Brain microvascular endothelial cell (primary cell): ENCODE measurements around the gene DDOST.

Source experiments
- DNase-seq: peaks from one replicate; pipeline ENCODE4 v3.0.0-alpha.2; 2020
- H3K27ac ChIP-seq: fragments of 250-450 bp; sonication (Bioruptor Pico); 2 replicates; pipeline ENCODE4 v1.5.1; 2020; ENCODE audit warnings: mild to moderate bottlenecking, moderate library complexity
- H3K27me3 ChIP-seq: fragments of 250-450 bp; sonication (Bioruptor Pico); replicated peaks from 2 replicates; pipeline ENCODE4 v1.5.1; 2020; ENCODE audit warnings: mild to moderate bottlenecking
- H3K36me3 ChIP-seq: fragments of 250-450 bp; sonication (Bioruptor Pico); replicated peaks from 2 replicates; pipeline ENCODE4 v1.5.1; 2020; ENCODE audit warnings: mild to moderate bottlenecking
- H3K4me3 ChIP-seq: 2 replicates; pipeline ENCODE4 v1.5.1; 2011; ENCODE audit warnings: low read depth, mild to moderate bottlenecking, control low read depth, low read length, moderate library complexity
- CTCF ChIP-seq: IDR thresholded peaks from 2 replicates; pipeline ENCODE4 v1.5.1; 2011; ENCODE audit warnings: low read depth, mild to moderate bottlenecking, moderate library complexity, low read length, control low read depth, inconsistent platforms; ENCODE audit errors: missing control alignments
- in situ Hi-C: cut with HindIII; loops from 2 replicates; pipeline ENCODE4 v1.10.0; 2017; ENCODE audit warnings: low sequenced_read_pairs, low pct_ligation_motif_present

DDOST gene

GRCh38 chr1:20661207-20662109 is at the start of gene DDOST:
DDOST (minus strand) TSS chr1:20661369; CDS start chr1:20661350, 19 bp downstream.
- Histone ChIP-seq H3K36me3 (peaks cover 7% of the 10 kb centered on the region), H3K4me3 (peak within 1 kb of the TSS; percentile 92), H3K27me3 (no peaks in the 10 kb centered on the region), H3K27ac (peak within 1 kb of the TSS; percentile 39)
- peak; percentile 97 for DNase-seq
- in situ Hi-C loops, result no loop called here
- peak; percentile 60 for TF ChIP-seq CTCF

GRCh38 chr1:20710469-20711284 is 49.5 kb upstream of the DDOST start:
- H3K27me3 ChIP-seq, result no peaks in the 10 kb centered on the region
- H3K27ac ChIP-seq, result no peak overlapping the region
- in situ Hi-C loops, result no loop called here
- no peak for DNase-seq
- no peak overlapping the region for H3K4me3 ChIP-seq
- no peaks in the 10 kb centered on the region for H3K36me3 ChIP-seq
- TF ChIP-seq CTCF, result no peak

GRCh38 chr1:20709868-20710267 is 48.7 kb upstream of the DDOST start:
- H3K36me3 ChIP-seq, result no peaks in the 10 kb centered on the region
- no peak for DNase-seq
- in situ Hi-C loops, result no loop called here
- no peaks in the 10 kb centered on the region for H3K27me3 ChIP-seq
- H3K27ac ChIP-seq, result no peak overlapping the region
- no peak for TF ChIP-seq CTCF
- no peak overlapping the region for H3K4me3 ChIP-seq

- Histone ChIP-seq H3K36me3 (no peaks in the 10 kb centered on the region), H3K4me3 (no peak overlapping the region), H3K27me3 (no peaks in the 10 kb centered on the region), H3K27ac (no peak overlapping the region)
- in situ Hi-C loops, result no loop called here
- DNase-seq, result no peak
- no peak for TF ChIP-seq CTCF
These were observed 47.7 kb upstream of the DDOST start for GRCh38 chr1:20708891-20709290.

- no peak overlapping the region for H3K27ac ChIP-seq
- no peaks in the 10 kb centered on the region for H3K36me3 ChIP-seq
- TF ChIP-seq CTCF, result no peak
- H3K4me3 ChIP-seq, result no peak overlapping the region
- DNase-seq, result no peak
- in situ Hi-C loops, result no loop called here
- no peaks in the 10 kb centered on the region for H3K27me3 ChIP-seq
These were observed 46.9 kb upstream of the DDOST start for GRCh38 chr1:20708057-20708456.
